Measurements from ENCODE around the gene SLC35G3.
"Not testable (repeated sequence)": the region's sequence is repeated elsewhere in the genome, so short reads cannot be mapped to it uniquely, and the experiment has no call there.

The SLC35G3 gene

DNA sequence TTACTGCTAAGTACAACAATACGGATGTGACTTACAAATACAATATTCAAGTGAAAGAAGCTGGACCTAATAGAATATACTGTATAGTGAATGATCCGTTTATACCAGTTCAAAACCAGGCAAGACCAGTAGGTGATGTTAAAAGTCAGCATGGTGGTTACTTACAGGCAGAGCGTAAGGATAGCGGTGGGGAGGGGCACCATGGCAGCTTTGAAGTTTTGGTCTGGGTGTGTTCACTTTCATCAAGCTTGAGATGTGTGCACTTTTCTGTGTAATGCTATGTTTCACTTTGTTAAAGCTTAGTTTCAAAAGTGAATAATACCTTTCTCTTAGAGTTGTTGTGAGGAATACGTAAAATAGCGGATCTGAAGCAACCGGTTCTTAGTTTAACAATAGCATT, 16.5 kb upstream of the SLC35G3 start:
- DNase-seq (ENCODE audit: low read depth): no peak

DNA sequence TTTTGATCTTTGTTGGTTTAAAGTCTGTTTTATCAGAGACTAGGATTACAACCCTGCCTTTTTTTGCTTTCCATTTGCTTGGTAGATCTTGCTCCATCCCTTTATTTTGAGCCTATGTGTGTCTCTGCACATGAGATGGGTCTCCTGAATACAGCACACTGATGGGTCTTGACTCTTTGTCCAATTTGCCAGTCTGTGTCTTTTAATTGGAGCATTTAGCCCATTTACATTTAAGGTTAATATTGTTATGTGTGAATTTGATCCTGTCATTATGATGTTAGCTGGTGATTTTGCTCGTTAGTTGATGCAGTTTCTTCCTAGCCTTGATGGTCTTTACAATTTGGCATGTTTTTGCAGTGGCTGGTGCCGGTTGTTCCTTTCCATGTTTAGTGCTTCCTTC, 8.4 kb upstream of the SLC35G3 start:
- DNase-seq (ENCODE audit: low read depth): not testable (repeated sequence)

DNA sequence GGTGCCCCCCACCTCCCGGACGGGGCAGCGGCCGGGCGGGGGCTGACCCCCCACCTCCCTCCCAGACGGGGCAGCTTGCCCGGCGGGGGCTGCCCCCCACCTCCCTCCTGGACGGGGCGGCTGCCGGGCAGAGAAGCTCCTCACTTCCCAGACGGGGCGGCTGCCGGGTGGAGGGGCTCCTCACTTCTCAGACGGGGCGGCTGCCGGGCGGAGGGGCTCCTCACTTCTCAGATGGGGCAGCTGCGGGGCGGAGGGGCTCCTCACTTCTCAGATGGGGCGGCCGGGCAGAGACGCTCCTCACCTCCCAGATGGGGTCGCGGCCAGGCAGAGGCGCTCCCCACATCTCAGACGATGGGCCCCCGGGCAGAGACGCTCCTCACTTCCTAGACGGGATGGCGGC, 869 bp upstream of the SLC35G3 start:
- DNase-seq (ENCODE audit: low read depth): not testable (repeated sequence)

DNA sequence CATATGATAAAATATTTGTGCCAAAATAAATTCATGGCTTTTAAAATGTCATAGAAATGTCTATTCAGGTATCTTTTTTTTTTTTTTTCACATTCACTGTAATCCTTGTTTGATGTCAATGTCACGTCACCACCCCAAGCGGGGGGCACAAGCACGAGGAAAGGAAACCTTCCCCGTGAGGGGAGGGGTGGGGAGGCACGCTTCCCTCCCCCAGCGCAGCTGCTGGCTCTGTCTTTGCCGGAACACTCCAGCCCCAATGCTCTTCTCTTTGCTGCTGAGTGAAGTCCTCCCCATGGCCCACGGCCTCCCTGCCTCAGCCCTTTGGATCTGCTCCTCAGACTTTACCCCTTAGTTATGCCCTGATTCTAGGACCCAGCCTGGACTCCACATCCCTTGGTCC, 1.5 kb downstream of the SLC35G3 start:
- DNase-seq (ENCODE audit: low read depth): no peak

DNA sequence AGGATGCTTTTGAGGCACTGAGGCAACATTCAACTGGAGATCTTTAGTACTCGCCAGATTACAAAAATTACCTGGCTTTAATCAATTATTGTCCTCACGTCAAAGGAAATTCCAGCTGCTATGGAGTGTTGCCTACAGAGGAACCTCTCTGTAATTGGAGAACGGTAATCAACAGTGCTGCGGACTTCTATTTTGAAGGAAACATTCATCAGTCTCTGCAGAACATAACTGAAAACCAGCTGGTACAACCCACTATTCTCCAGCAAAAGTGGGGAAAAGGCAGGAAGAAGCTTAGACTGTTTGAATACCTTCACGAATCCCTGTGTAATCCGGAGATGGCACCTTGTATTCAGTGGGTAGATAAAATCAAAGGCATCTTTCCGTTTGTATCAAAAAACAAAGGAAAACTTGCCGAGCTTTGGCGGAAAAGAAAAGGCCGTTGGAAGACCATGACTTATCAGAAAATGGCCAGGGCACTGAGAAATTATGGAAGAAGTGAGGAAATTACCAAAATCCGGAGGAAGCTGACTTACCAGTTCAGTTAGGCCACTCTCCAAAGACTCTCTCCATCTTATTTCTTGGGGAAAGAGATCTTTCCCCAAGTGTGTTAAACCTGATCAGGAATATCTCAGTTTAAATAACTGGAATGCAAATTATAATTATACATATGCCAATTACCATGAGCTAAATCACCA, 3.0 kb downstream of the SLC35G3 start:
- no peak for DNase-seq (ENCODE audit: low read depth)

DNA sequence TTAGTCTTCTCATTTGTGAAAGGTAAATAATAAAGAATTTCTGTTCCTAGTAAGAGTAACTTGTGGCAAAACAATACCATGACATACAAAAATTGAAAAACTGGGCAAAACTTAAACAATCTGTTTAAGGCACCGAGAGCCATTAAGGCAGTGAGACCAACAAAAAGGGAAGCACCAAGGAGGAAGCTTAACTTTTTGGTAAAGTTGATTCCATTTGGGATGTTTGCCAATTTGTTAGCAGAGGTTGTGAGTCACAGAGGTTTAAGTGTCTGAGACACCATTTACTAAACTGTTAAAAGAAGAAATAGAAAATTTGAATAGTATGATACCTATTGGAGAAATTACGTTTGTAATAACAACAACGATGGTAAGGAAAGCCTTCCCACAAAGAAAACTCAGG, 4.9 kb downstream of the SLC35G3 start:
- no peak for DNase-seq (ENCODE audit: low read depth)

DNA sequence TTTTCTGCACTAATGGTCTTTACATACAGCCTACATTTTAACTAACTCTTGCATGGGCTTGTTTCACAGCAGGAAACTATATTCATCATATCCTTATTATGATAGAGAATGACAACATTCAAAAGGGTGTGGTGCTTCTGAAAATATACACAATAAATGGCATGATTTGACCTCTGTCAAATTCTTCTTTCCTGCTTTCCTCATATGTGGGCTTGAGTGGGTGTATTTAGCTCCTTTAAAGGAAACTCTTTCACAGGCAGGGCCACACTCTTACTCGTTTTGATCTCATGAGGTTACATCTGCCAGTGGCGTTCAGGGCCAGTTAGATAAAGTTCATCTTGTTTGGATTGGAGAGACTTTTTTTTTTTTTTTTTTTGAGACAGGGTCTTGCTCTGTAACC, 6.1 kb downstream of the SLC35G3 start:
- no peak for DNase-seq (ENCODE audit: low read depth)

DNA sequence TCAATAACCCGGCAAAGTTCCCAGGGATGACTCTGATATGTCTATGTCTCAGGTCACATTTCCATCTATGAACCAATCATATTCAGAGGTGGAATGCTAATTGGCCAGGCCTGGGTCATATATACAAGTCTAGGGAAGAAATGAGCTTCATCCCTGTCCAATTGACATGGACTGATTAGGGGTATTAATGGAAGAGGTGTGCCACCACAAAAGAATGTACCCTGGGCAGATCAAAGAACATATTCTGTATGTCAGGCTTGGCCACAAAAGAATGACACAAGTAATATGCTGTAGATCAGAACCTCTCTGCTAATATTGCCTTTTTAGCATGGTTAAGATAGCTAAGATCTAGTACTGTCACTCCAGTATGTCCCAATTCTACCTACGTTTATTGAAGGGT, 6.7 kb downstream of the SLC35G3 start:
- DNase-seq (ENCODE audit: low read depth): no peak

DNA sequence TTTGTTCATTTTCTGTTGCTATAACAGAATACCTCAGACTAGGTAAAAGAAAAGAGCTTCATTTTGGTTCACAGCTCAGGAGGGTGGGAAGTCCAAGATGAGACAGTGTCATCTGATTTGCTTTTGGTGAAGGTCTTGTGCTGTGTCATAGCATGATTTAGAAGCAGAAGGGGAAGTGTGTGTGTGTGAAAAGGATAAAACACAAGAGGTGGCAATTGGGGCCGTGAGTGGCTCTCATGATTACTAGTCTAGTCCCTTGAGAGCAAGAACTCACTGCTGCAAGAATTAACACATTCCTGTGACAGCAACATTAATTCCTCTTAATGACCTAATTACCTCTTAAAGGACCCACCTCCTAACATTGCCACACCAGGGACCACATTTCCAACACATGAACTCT, 8.3 kb downstream of the SLC35G3 start:
- no peak for DNase-seq (ENCODE audit: low read depth)

DNA sequence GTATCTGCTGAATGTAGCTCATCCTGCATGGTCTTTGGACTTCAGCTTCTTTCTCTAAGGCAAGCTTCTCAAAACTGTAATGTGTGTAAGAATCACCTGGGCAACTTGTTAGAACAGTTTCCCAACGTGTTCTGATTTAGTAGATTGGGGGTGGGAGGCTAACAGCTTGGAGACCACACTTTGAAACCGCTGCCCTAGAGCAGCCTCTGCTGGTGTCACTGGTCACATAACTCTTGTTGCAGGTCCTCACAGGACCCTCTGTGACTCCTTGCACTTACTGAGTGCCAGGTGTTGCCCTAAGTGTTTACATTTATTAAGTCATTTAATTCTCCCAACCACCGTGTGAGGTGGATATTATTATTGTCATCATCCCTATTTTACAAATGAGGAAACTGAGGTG, 9.9 kb downstream of the SLC35G3 start:
- no peak for DNase-seq (ENCODE audit: low read depth)

DNA sequence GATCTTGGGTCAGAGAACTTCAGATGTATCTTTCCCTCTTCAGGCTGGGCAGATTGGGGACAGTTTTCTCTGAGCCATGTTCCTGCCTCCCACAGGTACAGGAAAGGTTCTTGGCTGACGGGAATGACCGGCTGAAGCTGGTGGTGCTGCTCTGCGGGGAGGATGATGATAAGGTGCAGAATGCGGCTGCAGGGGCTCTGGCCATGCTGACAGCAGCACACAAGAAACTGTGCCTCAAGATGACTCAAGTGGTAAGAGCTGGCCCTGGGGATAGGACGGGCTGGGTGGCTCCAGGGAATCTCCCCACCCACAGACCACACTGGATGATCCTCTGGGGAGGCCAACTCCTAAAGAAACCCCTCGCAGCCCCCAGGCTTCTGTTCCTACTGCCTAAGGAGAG, 10.9 kb downstream of the SLC35G3 start:
- DNase-seq (ENCODE audit: low read depth): no peak

DNA sequence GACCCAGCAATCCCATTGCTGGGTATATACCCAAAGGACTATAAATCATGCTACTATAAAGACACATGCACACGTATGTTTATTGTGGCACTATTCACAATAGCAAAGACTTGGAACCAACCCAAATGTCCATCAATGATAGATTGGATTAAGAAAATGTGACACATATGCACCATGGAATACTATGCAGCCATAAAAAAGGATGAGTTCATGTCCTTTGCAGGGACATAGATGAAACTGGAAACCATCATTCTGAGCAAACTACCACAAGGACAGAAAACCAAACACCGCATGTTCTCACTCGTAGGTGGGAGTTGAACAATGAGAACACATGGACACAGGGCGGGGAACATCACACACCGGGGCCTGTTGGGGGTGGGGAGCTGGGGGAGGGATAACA, 14.8 kb downstream of the SLC35G3 start:
- DNase-seq (ENCODE audit: low read depth): not testable (repeated sequence)

DNA sequence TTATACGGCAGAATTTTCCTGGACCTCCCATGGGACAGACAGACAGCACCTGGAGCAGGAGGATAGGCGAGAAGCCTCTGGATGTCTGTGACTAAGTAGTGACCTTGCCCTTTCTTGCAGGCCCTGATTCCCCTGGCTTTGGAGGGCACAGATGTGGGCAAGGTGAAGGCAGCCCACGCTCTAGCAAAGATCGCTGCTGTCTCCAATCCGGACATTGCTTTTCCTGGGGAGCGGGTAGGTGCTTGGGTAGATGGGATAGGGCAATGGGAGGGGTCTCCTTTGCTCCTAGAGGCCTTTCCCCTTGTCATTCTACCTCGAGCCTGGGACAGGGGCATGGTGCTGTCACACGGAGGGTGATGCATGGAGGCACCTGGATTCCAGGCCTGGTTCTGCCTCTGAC, 17.3 kb downstream of the SLC35G3 start:
- no peak for DNase-seq (ENCODE audit: low read depth)

DNA sequence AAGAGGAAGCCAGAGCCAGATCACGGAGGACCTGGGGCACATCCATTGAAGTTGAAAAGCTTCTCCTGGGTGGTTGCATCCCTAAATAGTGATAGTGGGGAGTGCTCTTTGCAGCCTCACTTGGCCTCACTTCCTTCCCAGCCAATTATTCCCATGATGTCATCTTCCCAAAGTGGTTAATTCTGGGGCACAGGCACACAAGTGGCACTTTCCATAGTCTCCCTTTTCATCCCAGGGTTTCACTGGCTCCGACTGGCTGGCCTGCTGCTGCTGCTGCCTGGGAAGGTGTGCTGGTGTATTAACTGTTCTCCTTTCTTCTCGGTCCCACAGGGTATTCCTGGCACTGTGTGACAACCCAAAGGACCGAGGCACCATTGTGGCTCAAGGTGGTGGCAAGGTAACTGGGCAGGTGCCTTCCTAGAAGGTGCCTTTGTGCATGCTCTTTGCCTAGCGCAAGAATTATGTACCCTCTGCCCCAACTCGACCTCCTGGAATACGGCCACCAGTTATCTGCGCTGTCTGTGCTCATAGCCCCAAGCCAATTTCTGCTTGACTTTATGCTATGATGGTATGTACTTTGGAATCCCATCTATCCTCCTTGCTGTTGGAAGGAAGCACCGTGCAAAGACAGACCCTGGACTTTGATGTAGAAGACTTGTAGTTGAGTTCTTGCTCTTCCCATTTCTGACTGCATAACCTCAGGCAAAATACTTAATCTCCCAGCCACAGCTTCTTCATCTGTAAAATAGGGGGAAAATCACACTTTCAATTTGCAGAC, 18.4 kb downstream of the SLC35G3 start:
- DNase-seq (ENCODE audit: low read depth): no peak

DNA sequence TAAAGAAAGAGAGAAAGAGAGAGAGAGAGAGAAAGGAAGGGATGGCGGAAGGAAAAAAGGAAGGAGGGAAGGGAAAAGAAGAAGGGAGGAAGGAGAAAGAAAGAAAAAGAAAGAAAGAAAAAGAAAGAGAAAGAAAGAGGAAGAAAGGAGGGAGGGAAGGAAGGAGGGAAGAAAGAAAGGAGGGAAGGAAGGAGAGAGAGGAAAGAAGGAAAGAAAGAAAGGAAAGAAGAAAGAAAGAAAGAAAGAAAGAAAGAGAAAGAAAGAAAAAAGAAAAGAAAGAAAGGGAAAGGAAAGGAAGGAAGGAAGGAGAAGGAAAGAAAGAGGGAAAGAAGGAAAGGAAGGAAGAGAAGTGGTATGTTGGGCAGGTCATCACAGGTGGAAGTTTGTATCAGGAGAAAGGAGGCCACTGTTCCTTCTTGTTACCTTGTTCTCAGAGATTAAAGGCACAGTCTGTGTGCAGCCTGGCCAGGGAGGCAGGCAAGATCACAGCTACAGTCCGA, 19.3 kb downstream of the SLC35G3 start:
- DNase-seq (ENCODE audit: low read depth): no peak

DNA sequence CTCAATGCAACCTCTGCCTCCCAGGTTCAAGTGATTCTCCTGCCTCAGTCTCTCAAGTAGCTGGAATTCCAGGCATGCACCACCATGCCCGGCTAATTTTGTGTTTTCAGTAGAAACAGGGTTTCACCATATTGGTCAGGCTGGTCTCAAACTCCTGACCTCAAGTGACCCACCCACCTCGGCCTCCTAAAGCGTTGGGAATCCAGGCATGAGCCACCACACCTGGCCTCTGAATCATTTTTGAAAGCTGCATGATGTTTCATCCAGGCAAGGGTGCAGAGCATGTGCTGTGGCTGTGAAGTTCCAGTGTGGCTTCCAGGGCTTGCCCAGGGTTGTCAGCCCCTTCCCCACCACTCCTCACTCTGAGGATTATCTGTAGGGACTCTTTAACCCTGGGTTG, 21.9 kb downstream of the SLC35G3 start:
- DNase-seq (ENCODE audit: low read depth): not testable (repeated sequence)

DNA sequence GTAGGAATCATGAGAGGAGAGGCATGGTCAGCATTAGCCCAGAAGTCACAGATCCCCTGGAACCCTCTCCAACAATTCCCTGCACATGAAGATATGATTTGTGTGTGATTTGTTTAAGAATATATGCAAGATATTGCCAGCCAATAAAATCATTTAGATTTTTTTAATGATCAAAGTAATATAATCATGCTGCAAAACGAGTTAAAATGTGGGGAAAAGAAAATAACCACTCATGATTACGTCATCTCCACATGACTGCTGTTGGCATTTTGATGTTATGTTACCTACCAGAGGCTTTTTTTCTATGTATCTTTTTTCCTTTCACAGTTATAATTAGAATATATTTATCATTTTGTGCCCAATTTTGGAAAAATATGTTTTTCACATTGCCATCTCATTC, 22.4 kb downstream of the SLC35G3 start:
- peak; percentile 2 for DNase-seq (ENCODE audit: low read depth)

DNA sequence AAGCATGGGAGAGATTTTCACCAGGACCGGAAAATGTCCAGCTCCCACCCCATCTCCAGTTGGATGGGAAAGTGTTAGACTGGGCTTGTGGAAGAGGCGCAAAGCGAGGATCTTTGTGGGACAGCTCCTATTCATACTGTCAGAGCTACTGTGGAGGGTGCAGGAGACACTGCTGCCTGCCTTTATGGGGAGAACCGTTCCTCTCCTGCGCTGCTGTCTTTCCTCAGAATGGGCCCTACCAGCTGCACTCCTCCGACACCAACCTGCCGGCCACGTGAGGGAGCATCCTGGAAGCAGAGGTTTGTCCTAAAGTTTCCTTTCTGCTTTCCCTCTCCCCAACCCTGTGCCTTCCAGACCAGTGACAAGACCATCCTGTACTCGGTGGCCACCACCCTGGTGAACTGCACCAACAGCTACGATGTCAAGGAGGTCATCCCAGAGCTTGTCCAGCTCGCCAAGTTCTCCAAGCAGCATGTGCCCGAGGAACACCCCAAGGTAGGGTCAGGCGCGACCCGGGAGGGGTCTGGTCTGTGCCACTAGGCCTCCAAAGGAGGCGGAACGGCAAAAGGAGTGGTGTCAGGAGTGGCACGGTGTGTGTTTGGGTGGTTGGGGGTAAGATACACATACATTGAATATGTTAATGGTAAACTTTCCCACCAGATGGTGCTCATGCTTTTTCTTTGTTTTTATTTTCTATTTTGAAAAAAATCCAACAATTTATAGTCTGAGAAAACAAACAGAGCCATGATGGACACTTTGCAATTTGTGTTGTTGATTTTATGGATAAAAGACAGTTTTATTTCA, 23.0 kb downstream of the SLC35G3 start:
- peak; percentile 2 for DNase-seq (ENCODE audit: low read depth)

DNA sequence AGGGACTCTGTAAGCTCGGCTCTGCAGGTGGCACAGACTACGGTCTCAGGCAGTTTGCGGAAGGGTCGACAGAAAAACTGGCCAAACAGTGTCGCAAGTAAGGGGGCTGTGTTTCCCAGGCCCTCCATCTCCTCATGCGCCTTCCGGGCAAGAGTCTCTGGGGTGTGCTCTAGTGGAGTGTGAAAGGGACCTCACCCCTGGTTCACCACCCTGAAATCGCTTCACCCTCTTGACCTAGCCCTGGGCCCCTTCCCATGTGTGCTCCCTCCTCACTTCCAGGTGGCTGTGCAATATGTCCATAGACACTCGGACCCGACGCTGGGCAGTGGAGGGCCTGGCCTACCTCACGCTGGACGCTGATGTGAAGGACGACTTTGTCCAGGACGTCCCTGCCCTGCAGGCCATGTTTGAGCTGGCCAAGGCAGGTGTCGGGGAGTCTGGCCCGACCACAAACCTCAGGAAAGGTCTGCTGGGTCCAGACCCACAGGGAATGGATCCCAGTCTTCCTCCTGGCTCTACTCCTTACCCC, 24.3 kb downstream of the SLC35G3 start:
- no peak for DNase-seq (ENCODE audit: low read depth)

DNA sequence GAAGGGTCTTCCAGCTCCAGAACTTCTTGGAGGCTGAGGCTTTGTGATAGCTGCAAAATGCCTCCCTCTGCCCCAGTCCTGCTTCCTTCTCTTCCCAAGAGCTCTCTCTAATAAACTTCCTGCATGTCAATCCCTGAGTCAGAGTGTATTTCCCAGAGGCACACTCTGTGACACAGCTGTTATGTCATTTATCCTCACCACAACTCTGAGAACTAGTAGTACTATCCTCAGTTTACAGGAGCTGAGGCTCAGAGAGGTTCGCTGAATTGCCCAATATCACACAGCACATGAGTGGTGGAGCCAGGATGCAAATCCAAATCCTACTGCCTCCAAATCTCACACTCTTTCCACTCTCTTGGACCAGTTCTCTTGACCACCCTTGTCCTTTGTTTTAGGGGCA, 26.5 kb downstream of the SLC35G3 start:
- no peak for DNase-seq (ENCODE audit: low read depth)

DNA sequence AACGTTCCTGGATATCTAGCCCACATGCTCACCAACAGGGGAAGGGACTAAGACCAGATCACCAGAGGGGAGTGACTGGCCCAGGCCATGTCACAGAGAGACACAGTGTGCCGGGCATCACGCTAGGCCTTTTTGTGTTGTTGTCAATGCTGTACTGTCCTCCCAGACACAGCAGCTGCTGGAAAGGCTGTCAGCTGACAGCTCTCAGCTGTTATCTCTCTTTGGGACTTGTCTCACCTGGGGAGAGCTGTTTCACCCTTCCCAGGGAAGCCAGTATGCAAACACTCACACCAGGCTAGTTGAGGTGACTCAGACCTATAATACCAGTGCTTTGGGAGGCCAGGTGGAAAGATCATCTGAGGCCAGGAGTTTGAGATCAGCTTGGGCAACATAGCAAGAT, 27.1 kb downstream of the SLC35G3 start:
- no peak for DNase-seq (ENCODE audit: low read depth)

DNA sequence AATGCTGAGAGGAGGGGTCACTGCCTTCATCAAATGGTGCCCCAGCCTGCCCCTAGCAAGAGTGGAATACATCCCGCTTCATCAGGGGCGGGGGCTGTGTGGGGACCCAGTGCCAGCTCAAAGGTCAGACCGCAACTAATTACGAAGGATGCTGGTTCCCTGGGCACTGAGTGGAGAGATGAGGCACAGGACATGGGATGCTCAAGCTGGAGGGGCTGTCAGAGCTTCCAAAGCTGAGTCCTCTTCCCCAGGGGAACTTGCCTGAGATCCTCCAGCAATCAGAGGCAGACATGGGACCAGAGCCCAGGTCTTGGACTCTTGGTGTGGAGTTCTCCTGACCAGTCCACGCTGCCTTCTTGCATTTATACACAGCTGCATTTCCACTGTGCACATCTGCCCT, 27.7 kb downstream of the SLC35G3 start:
- no peak for DNase-seq (ENCODE audit: low read depth)

DNA sequence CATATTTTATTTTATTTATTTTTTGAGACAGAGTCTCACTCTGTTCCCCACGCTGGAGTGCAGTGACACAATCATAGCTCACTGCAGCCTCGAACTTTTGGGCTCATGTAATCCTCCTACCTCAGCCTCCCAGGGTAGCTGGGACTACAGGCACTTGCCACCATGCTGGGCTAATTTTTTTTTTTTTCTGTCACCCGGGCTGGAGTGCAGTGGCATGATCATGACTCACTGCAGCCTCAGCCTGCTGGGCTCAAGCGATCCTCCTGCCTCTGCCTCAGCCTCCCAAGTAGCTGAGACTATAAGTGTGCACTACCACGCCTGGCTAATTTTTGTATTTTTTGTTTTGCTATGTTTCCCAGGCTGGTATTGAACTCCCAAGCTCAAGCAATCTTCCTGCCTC, 29.5 kb downstream of the SLC35G3 start:
- no peak for DNase-seq (ENCODE audit: low read depth)

All from HS-27A (cell line).